K562 (cell line): Measurements from ENCODE around the gene RPL14. TPM values are rescaled to one million over a fixed set of nuclear protein-coding genes. Genes with fewer than 3 reads are reported as not detected.

ENCODE experiments used
- BRCA1 ChIP-seq, 2 experiments: fragments of 450-650 bp in 1 of 2; sonication (generic) in 1 of 2; formaldehyde crosslinking in 1 of 2; IDR thresholded peaks; 2 replicates each; pipeline versions ENCODE4 v1.5.0 to v1.6.1; 2017 to 2020; ENCODE audit warnings: mild to moderate bottlenecking in 1 of 2, missing genetic modification reagents in 1 of 2
- FOXK1 ChIP-seq: sonication (generic); formaldehyde crosslinking; IDR thresholded peaks from 2 replicates; pipeline ENCODE4 v1.8.0; 2022; ENCODE audit warnings: missing genetic modification reagents, mild to moderate bottlenecking, borderline replicate concordance
- RBM25 ChIP-seq: fragments of 200-400 bp; formaldehyde crosslinking; IDR thresholded peaks from 2 replicates; pipeline ENCODE4 v1.6.1; 2018; ENCODE audit warnings: low read length, low read depth, moderate library complexity; ENCODE audit not compliant: severe bottlenecking
- U2AF2 ChIP-seq: fragments of 200-400 bp; formaldehyde crosslinking; optimal IDR thresholded peaks from 2 replicates; pipeline ENCODE3; 2017; ENCODE audit warnings: low read depth, mild to moderate bottlenecking, low read length
- ZBTB17 ChIP-seq: fragments of 450-650 bp; formaldehyde crosslinking; IDR thresholded peaks from 2 replicates; pipeline ENCODE4 v1.4.0; 2020; ENCODE audit warnings: mild to moderate bottlenecking
- ZNF184 ChIP-seq: sonication (generic); formaldehyde crosslinking; IDR thresholded peaks from 2 replicates; pipeline ENCODE4 v1.5.0; 2020; ENCODE audit warnings: missing genetic modification reagents
- ZNF785 ChIP-seq: fragments of 250-450 bp; sonication (Bioruptor Pico); IDR thresholded peaks from 2 replicates; pipeline ENCODE4 v1.4.0; 2020; ENCODE audit warnings: mild to moderate bottlenecking
- polyA plus RNA-seq, 8 experiments: library from polyadenylated mRNA; depleted of rRNA in 4 of 8; stranded (reverse) in 5 of 8; unstranded in 3 of 8; fragments of >200 nt; fragmentation: Nextera tagmentation in 2 of 8; fragmentation: Illumina TruSeq in 1 of 8; extraction: Ambion mirVana in 2 of 8; extraction: Trizol in 1 of 8; gene quantifications; 2 replicates each; pipeline versions ENCODE4 v1.2.1 to v1.2.3, GENCODE V29; 2011 to 2014; ENCODE audit warnings: inconsistent platforms in 1 of 8, missing spikeins in 1 of 8
- total RNA-seq, 7 experiments: library from RNA; depleted of rRNA in 6 of 7; stranded (reverse); fragments of >200 nt in 6 of 7; fragmentation: Illumina TruSeq in 2 of 7; extraction: Trizol in 2 of 7; gene quantifications; 2 replicates each; pipeline versions ENCODE4 v1.2.1 to v1.2.3, GENCODE V29; 2011 to 2021; ENCODE audit warnings: low replicate concordance in 1 of 7
- TF ChIP-seq, protein P1 (sequence below): fragments of 250-450 bp; sonication (Bioruptor Pico); IDR thresholded peaks from 2 replicates; pipeline ENCODE4 v1.4.0; 2020; ENCODE audit warnings: mild to moderate bottlenecking
- TF ChIP-seq, protein P2 (sequence below): fragments of 200-800 bp; sonication (Bioruptor generic); IDR thresholded peaks from 2 replicates; pipeline ENCODE4 v1.6.1; 2016; ENCODE audit warnings: missing genetic modification characterization, missing compliant biosample characterization
- TF ChIP-seq, protein P3 (sequence below), 2 experiments: fragments of 450-650 bp; conservative IDR thresholded peaks; 2 replicates each; pipeline ENCODE4 v1.6.1; 2017; ENCODE audit warnings: mild to moderate bottlenecking in 2 of 2, moderate library complexity in 2 of 2
- TF ChIP-seq, protein P4 (sequence below): fragments of 250-450 bp; sonication (Bioruptor Pico); IDR thresholded peaks from 2 replicates; pipeline ENCODE4 v1.4.0; 2020

Gene RPL14
- total and polyA plus RNA-seq, 9 of the 15 experiments (the other 6 are each of a cell fraction or from before 2014, with no cell fraction given) = 851 to 4,649 (median 2,133) TPM

DNA sequence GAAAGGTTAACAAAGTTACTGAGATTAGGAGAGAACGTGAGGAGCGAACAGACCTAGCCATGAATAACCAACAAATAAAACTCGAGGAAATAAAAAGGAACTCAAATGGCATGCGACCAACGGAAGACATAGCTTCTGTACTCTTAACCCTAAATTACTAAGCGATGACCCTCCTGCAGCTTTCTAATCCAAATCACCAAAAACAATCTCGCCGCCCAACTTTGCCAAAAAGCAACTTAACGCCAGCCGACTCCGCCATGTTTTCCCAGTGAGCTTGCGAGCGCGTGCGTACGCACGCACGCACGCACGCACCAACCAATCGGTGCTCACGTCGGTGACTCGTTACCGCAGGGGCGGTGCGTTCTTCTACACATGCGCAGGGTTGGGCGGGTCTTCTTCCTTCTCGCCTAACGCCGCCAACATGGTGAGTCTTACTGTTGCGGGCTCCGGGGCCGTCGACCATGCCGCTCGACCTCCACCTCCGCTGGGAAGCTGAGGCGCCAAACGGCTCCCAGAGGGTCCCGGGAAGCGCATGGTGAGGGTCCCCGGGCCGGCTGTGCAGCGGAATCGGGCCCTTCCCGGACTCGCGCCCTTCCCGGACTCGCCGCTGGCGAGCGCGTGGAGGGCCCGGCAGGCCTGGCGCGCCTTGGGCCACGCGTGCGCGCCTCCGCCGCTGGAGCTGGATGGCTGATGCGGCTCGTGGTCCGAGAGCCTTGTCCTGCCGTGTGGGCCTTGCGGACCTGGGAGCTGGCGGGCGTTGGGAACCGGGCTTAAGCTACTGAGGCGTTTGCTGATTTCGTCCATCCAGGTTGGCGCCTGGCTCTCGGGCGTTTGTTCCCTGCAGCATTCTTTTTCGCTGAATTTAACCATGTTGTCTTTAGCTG, at the start of gene RPL14 (continued):
- TF ChIP-seq, protein P1, sequence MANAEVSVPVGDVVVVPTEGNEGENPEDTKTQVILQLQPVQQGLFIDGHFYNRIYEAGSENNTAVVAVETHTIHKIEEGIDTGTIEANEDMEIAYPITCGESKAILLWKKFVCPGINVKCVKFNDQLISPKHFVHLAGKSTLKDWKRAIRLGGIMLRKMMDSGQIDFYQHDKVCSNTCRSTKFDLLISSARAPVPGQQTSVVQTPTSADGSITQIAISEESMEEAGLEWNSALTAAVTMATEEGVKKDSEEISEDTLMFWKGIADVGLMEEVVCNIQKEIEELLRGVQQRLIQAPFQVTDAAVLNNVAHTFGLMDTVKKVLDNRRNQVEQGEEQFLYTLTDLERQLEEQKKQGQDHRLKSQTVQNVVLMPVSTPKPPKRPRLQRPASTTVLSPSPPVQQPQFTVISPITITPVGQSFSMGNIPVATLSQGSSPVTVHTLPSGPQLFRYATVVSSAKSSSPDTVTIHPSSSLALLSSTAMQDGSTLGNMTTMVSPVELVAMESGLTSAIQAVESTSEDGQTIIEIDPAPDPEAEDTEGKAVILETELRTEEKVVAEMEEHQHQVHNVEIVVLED (CRISPR knock-in tag) = peak; percentile 99
- TF ChIP-seq RBM25 (peak; percentile 28), BRCA1 (IDR thresholded peaks at IDR 0.05) (no peak), BRCA1 (CRISPR knock-in tag; IDR thresholded peaks at IDR 0.05) (peak; percentile 86; the same call in 1 of the 2 replicates), U2AF2 (no peak), FOXK1 (CRISPR knock-in tag) (no peak; the same call in 1 of the 2 replicates), ZBTB17 (CRISPR knock-in tag) (peak; percentile 72; the same call in 1 of the 2 replicates), ZNF785 (CRISPR knock-in tag) (no peak), ZNF184 (CRISPR knock-in tag) (no peak)
- TF ChIP-seq, protein P2, sequence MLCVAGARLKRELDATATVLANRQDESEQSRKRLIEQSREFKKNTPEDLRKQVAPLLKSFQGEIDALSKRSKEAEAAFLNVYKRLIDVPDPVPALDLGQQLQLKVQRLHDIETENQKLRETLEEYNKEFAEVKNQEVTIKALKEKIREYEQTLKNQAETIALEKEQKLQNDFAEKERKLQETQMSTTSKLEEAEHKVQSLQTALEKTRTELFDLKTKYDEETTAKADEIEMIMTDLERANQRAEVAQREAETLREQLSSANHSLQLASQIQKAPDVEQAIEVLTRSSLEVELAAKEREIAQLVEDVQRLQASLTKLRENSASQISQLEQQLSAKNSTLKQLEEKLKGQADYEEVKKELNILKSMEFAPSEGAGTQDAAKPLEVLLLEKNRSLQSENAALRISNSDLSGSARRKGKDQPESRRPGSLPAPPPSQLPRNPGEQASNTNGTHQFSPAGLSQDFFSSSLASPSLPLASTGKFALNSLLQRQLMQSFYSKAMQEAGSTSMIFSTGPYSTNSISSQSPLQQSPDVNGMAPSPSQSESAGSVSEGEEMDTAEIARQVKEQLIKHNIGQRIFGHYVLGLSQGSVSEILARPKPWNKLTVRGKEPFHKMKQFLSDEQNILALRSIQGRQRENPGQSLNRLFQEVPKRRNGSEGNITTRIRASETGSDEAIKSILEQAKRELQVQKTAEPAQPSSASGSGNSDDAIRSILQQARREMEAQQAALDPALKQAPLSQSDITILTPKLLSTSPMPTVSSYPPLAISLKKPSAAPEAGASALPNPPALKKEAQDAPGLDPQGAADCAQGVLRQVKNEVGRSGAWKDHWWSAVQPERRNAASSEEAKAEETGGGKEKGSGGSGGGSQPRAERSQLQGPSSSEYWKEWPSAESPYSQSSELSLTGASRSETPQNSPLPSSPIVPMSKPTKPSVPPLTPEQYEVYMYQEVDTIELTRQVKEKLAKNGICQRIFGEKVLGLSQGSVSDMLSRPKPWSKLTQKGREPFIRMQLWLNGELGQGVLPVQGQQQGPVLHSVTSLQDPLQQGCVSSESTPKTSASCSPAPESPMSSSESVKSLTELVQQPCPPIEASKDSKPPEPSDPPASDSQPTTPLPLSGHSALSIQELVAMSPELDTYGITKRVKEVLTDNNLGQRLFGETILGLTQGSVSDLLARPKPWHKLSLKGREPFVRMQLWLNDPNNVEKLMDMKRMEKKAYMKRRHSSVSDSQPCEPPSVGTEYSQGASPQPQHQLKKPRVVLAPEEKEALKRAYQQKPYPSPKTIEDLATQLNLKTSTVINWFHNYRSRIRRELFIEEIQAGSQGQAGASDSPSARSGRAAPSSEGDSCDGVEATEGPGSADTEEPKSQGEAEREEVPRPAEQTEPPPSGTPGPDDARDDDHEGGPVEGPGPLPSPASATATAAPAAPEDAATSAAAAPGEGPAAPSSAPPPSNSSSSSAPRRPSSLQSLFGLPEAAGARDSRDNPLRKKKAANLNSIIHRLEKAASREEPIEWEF (CRISPR knock-in tag) = no peak
- TF ChIP-seq, protein P3, sequence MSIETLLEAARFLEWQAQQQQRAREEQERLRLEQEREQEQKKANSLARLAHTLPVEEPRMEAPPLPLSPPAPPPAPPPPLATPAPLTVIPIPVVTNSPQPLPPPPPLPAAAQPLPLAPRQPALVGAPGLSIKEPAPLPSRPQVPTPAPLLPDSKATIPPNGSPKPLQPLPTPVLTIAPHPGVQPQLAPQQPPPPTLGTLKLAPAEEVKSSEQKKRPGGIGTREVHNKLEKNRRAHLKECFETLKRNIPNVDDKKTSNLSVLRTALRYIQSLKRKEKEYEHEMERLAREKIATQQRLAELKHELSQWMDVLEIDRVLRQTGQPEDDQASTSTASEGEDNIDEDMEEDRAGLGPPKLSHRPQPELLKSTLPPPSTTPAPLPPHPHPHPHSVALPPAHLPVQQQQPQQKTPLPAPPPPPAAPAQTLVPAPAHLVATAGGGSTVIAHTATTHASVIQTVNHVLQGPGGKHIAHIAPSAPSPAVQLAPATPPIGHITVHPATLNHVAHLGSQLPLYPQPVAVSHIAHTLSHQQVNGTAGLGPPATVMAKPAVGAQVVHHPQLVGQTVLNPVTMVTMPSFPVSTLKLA (conservative IDR thresholded peaks at IDR 0.05) = peak; percentile 93 to 96
- TF ChIP-seq, protein P4, sequence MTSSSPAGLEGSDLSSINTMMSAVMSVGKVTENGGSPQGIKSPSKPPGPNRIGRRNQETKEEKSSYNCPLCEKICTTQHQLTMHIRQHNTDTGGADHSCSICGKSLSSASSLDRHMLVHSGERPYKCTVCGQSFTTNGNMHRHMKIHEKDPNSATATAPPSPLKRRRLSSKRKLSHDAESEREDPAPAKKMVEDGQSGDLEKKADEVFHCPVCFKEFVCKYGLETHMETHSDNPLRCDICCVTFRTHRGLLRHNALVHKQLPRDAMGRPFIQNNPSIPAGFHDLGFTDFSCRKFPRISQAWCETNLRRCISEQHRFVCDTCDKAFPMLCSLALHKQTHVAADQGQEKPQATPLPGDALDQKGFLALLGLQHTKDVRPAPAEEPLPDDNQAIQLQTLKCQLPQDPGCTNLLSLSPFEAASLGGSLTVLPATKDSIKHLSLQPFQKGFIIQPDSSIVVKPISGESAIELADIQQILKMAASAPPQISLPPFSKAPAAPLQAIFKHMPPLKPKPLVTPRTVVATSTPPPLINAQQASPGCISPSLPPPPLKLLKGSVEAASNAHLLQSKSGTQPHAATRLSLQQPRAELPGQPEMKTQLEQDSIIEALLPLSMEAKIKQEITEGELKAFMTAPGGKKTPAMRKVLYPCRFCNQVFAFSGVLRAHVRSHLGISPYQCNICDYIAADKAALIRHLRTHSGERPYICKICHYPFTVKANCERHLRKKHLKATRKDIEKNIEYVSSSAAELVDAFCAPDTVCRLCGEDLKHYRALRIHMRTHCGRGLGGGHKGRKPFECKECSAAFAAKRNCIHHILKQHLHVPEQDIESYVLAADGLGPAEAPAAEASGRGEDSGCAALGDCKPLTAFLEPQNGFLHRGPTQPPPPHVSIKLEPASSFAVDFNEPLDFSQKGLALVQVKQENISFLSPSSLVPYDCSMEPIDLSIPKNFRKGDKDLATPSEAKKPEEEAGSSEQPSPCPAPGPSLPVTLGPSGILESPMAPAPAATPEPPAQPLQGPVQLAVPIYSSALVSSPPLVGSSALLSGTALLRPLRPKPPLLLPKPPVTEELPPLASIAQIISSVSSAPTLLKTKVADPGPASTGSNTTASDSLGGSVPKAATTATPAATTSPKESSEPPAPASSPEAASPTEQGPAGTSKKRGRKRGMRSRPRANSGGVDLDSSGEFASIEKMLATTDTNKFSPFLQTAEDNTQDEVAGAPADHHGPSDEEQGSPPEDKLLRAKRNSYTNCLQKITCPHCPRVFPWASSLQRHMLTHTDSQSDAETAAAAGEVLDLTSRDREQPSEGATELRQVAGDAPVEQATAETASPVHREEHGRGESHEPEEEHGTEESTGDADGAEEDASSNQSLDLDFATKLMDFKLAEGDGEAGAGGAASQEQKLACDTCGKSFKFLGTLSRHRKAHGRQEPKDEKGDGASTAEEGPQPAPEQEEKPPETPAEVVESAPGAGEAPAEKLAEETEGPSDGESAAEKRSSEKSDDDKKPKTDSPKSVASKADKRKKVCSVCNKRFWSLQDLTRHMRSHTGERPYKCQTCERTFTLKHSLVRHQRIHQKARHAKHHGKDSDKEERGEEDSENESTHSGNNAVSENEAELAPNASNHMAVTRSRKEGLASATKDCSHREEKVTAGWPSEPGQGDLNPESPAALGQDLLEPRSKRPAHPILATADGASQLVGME (CRISPR knock-in tag) = 0 out of 2 replicates have a peak, but pooled peaks have one; percentile 70
